ENCODE data around the gene ZC3H18. TPM values are rescaled to one million over a fixed set of nuclear protein-coding genes. Genes with fewer than 3 reads are reported as not detected.

ZC3H18 gene
- total RNA-seq, 1 experiment from 2014 or later = 57.8 TPM

DNA sequence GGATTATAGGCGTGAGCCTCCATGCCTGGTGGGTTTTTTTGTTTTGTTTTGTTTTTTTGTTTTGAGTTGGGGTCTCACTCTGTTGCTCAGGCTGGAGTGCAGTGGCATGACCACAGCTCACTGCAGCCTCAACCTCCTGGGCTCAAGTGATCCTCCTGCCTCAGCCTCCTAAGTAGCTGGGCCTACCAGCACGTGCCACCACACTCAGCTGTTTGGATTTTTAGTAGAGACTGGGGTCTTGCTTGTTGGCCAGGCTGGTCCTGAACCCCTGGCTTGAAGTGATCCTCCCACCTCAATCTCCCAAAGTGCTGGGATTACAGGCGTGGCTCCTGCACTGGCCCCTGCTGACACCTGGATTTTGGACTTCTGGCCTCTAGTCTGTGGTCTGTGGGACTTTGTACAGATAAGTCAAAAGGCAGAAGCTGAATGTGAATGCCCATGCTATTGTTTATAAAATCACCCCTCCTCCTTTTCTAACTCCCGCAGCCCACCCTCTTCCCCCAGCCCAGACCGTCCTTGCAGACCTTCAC is 110.4 kb downstream of the ZC3H18 start:
- H3K79me2 ChIP-seq (ENCODE audit: insufficient read depth, low read length) = no peaks in the 10 kb centered on the region
- BruUV-seq (replicated peaks) = no TSS peak
- H3K9me3 ChIP-seq (ENCODE audit: control insufficient read depth in 1 of 2, insufficient read depth in 1 of 2, low read depth in 1 of 2, low read length in 2 of 2) = no peaks in the 10 kb centered on the region
- H3K27me3 ChIP-seq (ENCODE audit: insufficient read depth, low read length) = no peaks in the 10 kb centered on the region
- no peak overlapping the region for H3K27ac ChIP-seq (ENCODE audit: low read depth, low read length)
- ATAC-seq = no peak
- no peaks in the 10 kb centered on the region for H4K20me1 ChIP-seq (ENCODE audit: insufficient read depth)
- peaks cover 8 to 20% of the 10 kb centered on the region in 2 experiments for H3K4me1 ChIP-seq (ENCODE audit: control insufficient read depth in 1 of 2, insufficient read depth in 2 of 2, low read length in 2 of 2)
- POLR2A ChIA-PET = no interaction called here
- no peaks in the 10 kb centered on the region for H3K36me3 ChIP-seq (ENCODE audit: control insufficient read depth in 1 of 2, insufficient read depth in 2 of 2, low read length in 2 of 2)
- no peak for TF ChIP-seq YY1 (IDR thresholded peaks at IDR 0.05; ENCODE audit: extremely low read depth, insufficient replicate concordance, low read depth, low read length)
- no peak for TF ChIP-seq POLR2AphosphoS5 (IDR thresholded peaks at IDR 0.05; ENCODE audit: low read depth, low read length)
- no peak for TF ChIP-seq EGR1 (IDR thresholded peaks at IDR 0.05; ENCODE audit: low read depth)
- TF ChIP-seq, protein P1, sequence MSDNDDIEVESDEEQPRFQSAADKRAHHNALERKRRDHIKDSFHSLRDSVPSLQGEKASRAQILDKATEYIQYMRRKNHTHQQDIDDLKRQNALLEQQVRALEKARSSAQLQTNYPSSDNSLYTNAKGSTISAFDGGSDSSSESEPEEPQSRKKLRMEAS (IDR thresholded peaks at IDR 0.05) = no peak
- TF ChIP-seq FOSL1 (IDR thresholded peaks at IDR 0.05; ENCODE audit: low read depth) = no peak
- TF ChIP-seq ZFX (IDR thresholded peaks at IDR 0.05) = no peak
- TF ChIP-seq, protein P2, sequence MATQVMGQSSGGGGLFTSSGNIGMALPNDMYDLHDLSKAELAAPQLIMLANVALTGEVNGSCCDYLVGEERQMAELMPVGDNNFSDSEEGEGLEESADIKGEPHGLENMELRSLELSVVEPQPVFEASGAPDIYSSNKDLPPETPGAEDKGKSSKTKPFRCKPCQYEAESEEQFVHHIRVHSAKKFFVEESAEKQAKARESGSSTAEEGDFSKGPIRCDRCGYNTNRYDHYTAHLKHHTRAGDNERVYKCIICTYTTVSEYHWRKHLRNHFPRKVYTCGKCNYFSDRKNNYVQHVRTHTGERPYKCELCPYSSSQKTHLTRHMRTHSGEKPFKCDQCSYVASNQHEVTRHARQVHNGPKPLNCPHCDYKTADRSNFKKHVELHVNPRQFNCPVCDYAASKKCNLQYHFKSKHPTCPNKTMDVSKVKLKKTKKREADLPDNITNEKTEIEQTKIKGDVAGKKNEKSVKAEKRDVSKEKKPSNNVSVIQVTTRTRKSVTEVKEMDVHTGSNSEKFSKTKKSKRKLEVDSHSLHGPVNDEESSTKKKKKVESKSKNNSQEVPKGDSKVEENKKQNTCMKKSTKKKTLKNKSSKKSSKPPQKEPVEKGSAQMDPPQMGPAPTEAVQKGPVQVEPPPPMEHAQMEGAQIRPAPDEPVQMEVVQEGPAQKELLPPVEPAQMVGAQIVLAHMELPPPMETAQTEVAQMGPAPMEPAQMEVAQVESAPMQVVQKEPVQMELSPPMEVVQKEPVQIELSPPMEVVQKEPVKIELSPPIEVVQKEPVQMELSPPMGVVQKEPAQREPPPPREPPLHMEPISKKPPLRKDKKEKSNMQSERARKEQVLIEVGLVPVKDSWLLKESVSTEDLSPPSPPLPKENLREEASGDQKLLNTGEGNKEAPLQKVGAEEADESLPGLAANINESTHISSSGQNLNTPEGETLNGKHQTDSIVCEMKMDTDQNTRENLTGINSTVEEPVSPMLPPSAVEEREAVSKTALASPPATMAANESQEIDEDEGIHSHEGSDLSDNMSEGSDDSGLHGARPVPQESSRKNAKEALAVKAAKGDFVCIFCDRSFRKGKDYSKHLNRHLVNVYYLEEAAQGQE (IDR thresholded peaks at IDR 0.05; ENCODE audit: low read depth) = no peak
- TF ChIP-seq TCF7L2 (IDR thresholded peaks at IDR 0.05; ENCODE audit: borderline replicate concordance, extremely low read depth, insufficient read depth, insufficient read length) = no peak
- TF ChIP-seq RAD21 (IDR thresholded peaks at IDR 0.05; ENCODE audit: low read depth) = no peak
- no peak for TF ChIP-seq ZNF274 (IDR thresholded peaks at IDR 0.05; ENCODE audit: low read depth, low read length)
- TF ChIP-seq, protein P3, sequence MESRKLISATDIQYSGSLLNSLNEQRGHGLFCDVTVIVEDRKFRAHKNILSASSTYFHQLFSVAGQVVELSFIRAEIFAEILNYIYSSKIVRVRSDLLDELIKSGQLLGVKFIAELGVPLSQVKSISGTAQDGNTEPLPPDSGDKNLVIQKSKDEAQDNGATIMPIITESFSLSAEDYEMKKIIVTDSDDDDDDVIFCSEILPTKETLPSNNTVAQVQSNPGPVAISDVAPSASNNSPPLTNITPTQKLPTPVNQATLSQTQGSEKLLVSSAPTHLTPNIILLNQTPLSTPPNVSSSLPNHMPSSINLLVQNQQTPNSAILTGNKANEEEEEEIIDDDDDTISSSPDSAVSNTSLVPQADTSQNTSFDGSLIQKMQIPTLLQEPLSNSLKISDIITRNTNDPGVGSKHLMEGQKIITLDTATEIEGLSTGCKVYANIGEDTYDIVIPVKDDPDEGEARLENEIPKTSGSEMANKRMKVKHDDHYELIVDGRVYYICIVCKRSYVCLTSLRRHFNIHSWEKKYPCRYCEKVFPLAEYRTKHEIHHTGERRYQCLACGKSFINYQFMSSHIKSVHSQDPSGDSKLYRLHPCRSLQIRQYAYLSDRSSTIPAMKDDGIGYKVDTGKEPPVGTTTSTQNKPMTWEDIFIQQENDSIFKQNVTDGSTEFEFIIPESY (IDR thresholded peaks at IDR 0.05; ENCODE audit: extremely low read depth, insufficient replicate concordance, low read length) = no peak
- TF ChIP-seq CBX3 (IDR thresholded peaks at IDR 0.05; ENCODE audit: low read depth) = no peak
- no peak for TF ChIP-seq CEBPB (IDR thresholded peaks at IDR 0.05; ENCODE audit: low read depth)
- TF ChIP-seq, protein P4, sequence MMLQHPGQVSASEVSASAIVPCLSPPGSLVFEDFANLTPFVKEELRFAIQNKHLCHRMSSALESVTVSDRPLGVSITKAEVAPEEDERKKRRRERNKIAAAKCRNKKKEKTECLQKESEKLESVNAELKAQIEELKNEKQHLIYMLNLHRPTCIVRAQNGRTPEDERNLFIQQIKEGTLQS (IDR thresholded peaks at IDR 0.05) = no peak
- H3K4me3 ChIP-seq (replicated peaks in 1 of 2; ENCODE audit: low read depth in 1 of 2, low read length in 2 of 2) = no peak overlapping the region
- intact Hi-C loops (cut with micrococcal nuclease) = no loop called here
- H3K9ac ChIP-seq (ENCODE audit: low read length) = no peak overlapping the region
- no peak overlapping the region for H2AFZ ChIP-seq (ENCODE audit: low read depth, low read length, poor library complexity, severe bottlenecking)
- CTCF ChIA-PET = interaction anchor here (0.8 to 1.6 kb wide), 3 partner anchors 8 to 24 kb away, joined by 3 to 6 read pairs (median 3); no protein-coding TSS in a partner anchor
- no peak for DNase-seq (ENCODE audit: low read depth, low spot score)
- RAD21 ChIA-PET (ENCODE audit: low non-redundant PET in 1 of 2, low total read pairs in 2 of 2, uncharacterized antibody in 2 of 2, unreplicated experiment in 2 of 2) = no interaction called here
- no peak overlapping the region for H3K4me2 ChIP-seq (ENCODE audit: low read length)
- H3K9me2 ChIP-seq (ENCODE audit: insufficient read depth) = no peaks in the 10 kb centered on the region
